Activated T-cell treated with anti-CD3 and anti-CD28 coated beads, Interleukin-2, amount 50 U/mL, for 4 hours (primary cell): ENCODE results near the gene AHRR. TPM values are rescaled to one million over a fixed set of nuclear protein-coding genes. Genes with fewer than 3 reads are reported as not detected.
"Not testable (repeated sequence)": the region's sequence is repeated elsewhere in the genome, so short reads cannot be mapped to it uniquely, and the experiment has no call there.

Experiments used
- ATAC-seq, 2 donors: fragments of 200-7000 bp; cut with Tn5 transposase; one replicate each; pipeline ENCODE4 v1.10.0; 2021
- DNase-seq: peaks from one replicate; pipeline ENCODE4 v3.0.0-alpha.2; 2020
- H3K27me3 Mint-ChIP-seq: one replicate; pipeline ENCODE4 v1.8.0; 2021; ENCODE audit warnings: low read depth, mixed read lengths
- H3K36me3 Mint-ChIP-seq: one replicate; pipeline ENCODE4 v1.8.0; 2022; ENCODE audit warnings: mixed read lengths; ENCODE audit not compliant: insufficient read depth
- H3K4me1 Mint-ChIP-seq: one replicate; pipeline ENCODE4 v1.8.0; 2021; ENCODE audit warnings: low read depth, mixed read lengths
- H3K4me3 Mint-ChIP-seq: one replicate; pipeline ENCODE4 v1.8.0; 2021; ENCODE audit warnings: mild to moderate bottlenecking, moderate library complexity, mixed read lengths
- H3K9me3 Mint-ChIP-seq: one replicate; pipeline ENCODE4 v1.8.0; 2021; ENCODE audit warnings: mixed read lengths
- total RNA-seq, 3 donors: library from RNA; stranded (reverse); gene quantifications; one replicate each; pipeline ENCODE4 v1.2.1, GENCODE V29; 2021

AHRR gene
- total RNA-seq, 3 donors from 2014 or later: 17.2 to 22.8 (median 22.2) TPM

DNA sequence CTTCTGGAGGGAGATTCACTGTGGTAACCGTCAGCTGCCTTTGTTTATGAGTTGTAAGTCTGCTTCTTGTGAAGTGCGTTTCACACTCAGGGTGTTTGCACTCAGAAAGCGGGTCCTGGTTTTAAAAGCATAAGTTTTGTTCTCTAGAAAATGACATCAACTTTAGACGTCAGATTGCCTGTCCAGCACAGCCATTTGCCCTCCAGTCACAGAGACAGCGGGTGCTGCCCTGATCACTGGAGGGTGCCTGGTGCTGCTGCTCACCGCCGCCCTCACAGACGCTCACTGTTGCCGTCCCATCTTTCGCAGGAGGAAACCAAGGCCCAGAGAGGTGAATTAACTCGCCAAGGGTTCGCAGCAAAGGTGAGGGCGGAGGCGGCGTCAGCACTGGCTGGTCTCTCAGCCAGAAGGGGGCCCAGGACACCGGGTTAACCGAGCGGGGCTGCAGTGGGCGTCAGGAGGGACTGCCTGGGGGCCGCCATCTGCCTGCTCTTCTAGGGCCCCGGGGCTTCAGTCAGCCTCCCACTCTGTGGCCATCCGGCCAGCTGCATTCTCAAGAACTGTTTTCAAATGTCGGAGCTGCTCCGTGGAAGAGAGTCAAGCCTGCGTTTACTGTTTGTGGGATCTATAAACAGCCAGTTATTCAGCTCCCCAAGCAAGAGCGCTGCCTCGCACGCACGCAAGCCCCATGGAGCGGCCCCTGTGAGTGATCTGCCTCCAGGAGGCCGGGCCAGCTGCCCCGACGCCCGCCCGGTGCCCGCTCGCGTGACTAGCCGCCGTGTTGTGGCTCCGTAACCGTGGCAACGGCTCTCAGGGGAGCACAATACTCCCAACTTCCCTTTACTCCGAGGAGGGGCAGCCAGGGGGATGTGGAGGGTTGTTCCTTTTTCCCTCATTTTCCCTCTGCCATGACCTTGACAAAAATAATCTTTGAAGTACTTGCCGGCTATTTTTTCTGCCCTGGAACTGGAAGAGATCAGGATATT, 78.1 kb downstream of the AHRR start:
- H3K9me3 Mint-ChIP-seq: no peaks in the 10 kb centered on the region
- ATAC-seq (peak; percentile 85 to 87), DNase-seq (no peak)
- H3K4me1 Mint-ChIP-seq: peaks cover 11% of the 10 kb centered on the region
- peaks cover 40% of the 10 kb centered on the region for H3K27me3 Mint-ChIP-seq
- peaks cover 4% of the 10 kb centered on the region for H3K36me3 Mint-ChIP-seq
- peak overlapping the region; percentile 29 for H3K4me3 Mint-ChIP-seq

- H3K4me3 Mint-ChIP-seq: no peak overlapping the region
- ATAC-seq (no peak), DNase-seq (no peak)
- no peaks in the 10 kb centered on the region for H3K9me3 Mint-ChIP-seq
- H3K4me1 Mint-ChIP-seq: peaks cover 11% of the 10 kb centered on the region
- H3K36me3 Mint-ChIP-seq: peaks cover 4% of the 10 kb centered on the region
- peaks cover 40% of the 10 kb centered on the region for H3K27me3 Mint-ChIP-seq
Observed at GRCh38 chr5:400282-401145, 79.0 kb downstream of the AHRR start.

GRCh38 chr5:401146-402034, 79.9 kb downstream of the AHRR start:
- Mint-ChIP-seq H3K4me1 (peaks cover 11% of the 10 kb centered on the region), H3K36me3 (peaks cover 4% of the 10 kb centered on the region), H3K4me3 (no peak overlapping the region), H3K27me3 (peaks cover 44% of the 10 kb centered on the region), H3K9me3 (no peaks in the 10 kb centered on the region)
- ATAC-seq: no peak
- DNase-seq: no peak

DNA sequence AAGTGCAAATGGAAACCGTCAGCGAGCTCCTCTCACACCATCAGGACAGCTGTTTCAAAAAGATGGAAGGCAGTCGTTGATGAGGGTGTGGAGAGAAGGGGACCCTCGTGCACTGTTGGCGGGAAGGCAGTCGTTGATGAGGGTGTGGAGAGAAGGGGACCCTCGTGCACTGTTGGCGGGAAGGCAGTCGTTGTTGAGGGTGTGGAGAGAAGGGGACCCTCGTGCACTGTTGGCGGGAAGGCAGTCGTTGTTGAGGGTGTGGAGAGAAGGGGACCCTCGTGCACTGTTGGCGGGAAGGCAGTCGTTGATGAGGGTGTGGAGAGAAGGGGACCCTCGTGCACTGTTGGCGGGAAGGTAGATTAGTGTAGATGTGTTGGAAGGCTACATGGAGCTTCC, 80.7 kb downstream of the AHRR start:
- DNase-seq, ATAC-seq, H3K9me3 Mint-ChIP-seq, H3K36me3 Mint-ChIP-seq, H3K4me3 Mint-ChIP-seq: not testable (repeated sequence)
- H3K4me1 Mint-ChIP-seq: peaks cover 11% of the 10 kb centered on the region
- peaks cover 44% of the 10 kb centered on the region for H3K27me3 Mint-ChIP-seq

GRCh38 chr5:402615-403359, 81.3 kb downstream of the AHRR start:
- H3K9me3 Mint-ChIP-seq: no peaks in the 10 kb centered on the region
- peaks cover 44% of the 10 kb centered on the region for H3K27me3 Mint-ChIP-seq
- peaks cover 11% of the 10 kb centered on the region for H3K4me1 Mint-ChIP-seq
- peaks cover 4% of the 10 kb centered on the region for H3K36me3 Mint-ChIP-seq
- DNase-seq: no peak
- H3K4me3 Mint-ChIP-seq: no peak overlapping the region
- ATAC-seq: no peak

- Mint-ChIP-seq H3K4me1 (peaks cover 11% of the 10 kb centered on the region), H3K9me3 (no peaks in the 10 kb centered on the region), H3K4me3 (no peak overlapping the region), H3K36me3 (peaks cover 4% of the 10 kb centered on the region), H3K27me3 (peaks cover 44% of the 10 kb centered on the region)
- no peak for ATAC-seq
- no peak for DNase-seq
Observed at GRCh38 chr5:403995-404394, 82.5 kb downstream of the AHRR start.

- peaks cover 11% of the 10 kb centered on the region for H3K4me1 Mint-ChIP-seq
- DNase-seq (no peak), ATAC-seq (no peak)
- no peaks in the 10 kb centered on the region for H3K9me3 Mint-ChIP-seq
- H3K4me3 Mint-ChIP-seq: no peak overlapping the region
- peaks cover 41% of the 10 kb centered on the region for H3K27me3 Mint-ChIP-seq
- H3K36me3 Mint-ChIP-seq: peaks cover 4% of the 10 kb centered on the region
Observed at GRCh38 chr5:404666-405241, 83.2 kb downstream of the AHRR start.

GRCh38 chr5:405421-405820, 83.9 kb downstream of the AHRR start:
- H3K4me3 Mint-ChIP-seq: no peak overlapping the region
- ATAC-seq: no peak
- DNase-seq: no peak
- peaks cover 34% of the 10 kb centered on the region for H3K27me3 Mint-ChIP-seq
- H3K9me3 Mint-ChIP-seq: no peaks in the 10 kb centered on the region
- peaks cover 5% of the 10 kb centered on the region for H3K4me1 Mint-ChIP-seq
- peaks cover 4% of the 10 kb centered on the region for H3K36me3 Mint-ChIP-seq

GRCh38 chr5:406041-406440, 84.5 kb downstream of the AHRR start:
- Mint-ChIP-seq H3K36me3 (peaks cover 2% of the 10 kb centered on the region), H3K4me1 (peaks cover 4% of the 10 kb centered on the region), H3K9me3 (no peaks in the 10 kb centered on the region), H3K27me3 (peaks cover 33% of the 10 kb centered on the region), H3K4me3 (no peak overlapping the region)
- no peak for DNase-seq
- no peak for ATAC-seq

GRCh38 chr5:407051-407450, 85.5 kb downstream of the AHRR start:
- ATAC-seq: no peak
- peaks cover 11% of the 10 kb centered on the region for H3K4me1 Mint-ChIP-seq
- peaks cover 26% of the 10 kb centered on the region for H3K27me3 Mint-ChIP-seq
- peaks cover 2% of the 10 kb centered on the region for H3K36me3 Mint-ChIP-seq
- no peak for DNase-seq
- H3K4me3 Mint-ChIP-seq: no peak overlapping the region
- no peaks in the 10 kb centered on the region for H3K9me3 Mint-ChIP-seq

DNA sequence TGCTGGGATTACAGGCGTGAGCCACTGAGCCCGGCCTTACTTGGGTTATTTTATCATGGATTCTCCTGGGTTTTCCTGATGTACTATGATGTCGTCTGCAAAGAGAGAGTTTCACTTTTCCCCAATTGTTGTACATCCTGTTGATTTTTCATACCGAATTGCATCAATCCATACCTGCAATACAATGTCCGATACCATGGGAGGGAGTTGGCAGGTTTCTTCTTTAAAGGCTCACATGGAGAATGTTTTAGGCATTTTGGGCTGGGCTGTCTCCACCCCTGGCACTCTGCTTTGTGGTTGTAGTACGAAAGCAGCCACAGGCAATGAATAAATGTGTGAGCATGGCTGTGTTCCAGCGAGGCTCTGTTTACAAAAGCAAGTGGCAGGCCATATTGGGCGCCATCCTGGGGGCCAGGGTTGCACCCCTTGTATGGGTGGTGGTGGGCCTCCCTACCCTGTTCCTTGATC, 86.3 kb downstream of the AHRR start:
- Mint-ChIP-seq H3K36me3 (peaks cover 2% of the 10 kb centered on the region), H3K4me1 (peaks cover 15% of the 10 kb centered on the region), H3K4me3 (no peak overlapping the region), H3K9me3 (no peaks in the 10 kb centered on the region), H3K27me3 (peaks cover 20% of the 10 kb centered on the region)
- DNase-seq (no peak), ATAC-seq (no peak)

- Mint-ChIP-seq H3K9me3 (no peaks in the 10 kb centered on the region), H3K36me3 (no peaks in the 10 kb centered on the region), H3K4me1 (peaks cover 12% of the 10 kb centered on the region), H3K4me3 (no peak overlapping the region), H3K27me3 (peaks cover 7% of the 10 kb centered on the region)
- no peak for ATAC-seq
- no peak for DNase-seq
Observed at GRCh38 chr5:410911-411517, 89.5 kb downstream of the AHRR start.
